Testis (tissue), 2 donors: ENCODE data around the gene TPSB2.
"Not testable (repeated sequence)": the region's sequence is repeated elsewhere in the genome, so short reads cannot be mapped to it uniquely, and the experiment has no call there.

Source experiments
- POLR2A ChIP-seq: fragments of 450-650 bp; IDR thresholded peaks from one replicate; pipeline ENCODE4 v1.6.1; 2017; ENCODE audit warnings: antibody characterized with exemption, mild to moderate bottlenecking, moderate library complexity
- TF ChIP-seq, protein P1 (sequence below), 3 experiments: fragments of 450-650 bp in 2 of 3; fragments of 200-600 bp in 1 of 3; sonication (generic) in 1 of 3; IDR thresholded peaks; one replicate each; pipeline ENCODE4 v1.5.1; 2016 to 2019; ENCODE audit warnings: antibody characterized with exemption in 3 of 3, mild to moderate bottlenecking in 2 of 3, moderate library complexity in 1 of 3

DNA sequence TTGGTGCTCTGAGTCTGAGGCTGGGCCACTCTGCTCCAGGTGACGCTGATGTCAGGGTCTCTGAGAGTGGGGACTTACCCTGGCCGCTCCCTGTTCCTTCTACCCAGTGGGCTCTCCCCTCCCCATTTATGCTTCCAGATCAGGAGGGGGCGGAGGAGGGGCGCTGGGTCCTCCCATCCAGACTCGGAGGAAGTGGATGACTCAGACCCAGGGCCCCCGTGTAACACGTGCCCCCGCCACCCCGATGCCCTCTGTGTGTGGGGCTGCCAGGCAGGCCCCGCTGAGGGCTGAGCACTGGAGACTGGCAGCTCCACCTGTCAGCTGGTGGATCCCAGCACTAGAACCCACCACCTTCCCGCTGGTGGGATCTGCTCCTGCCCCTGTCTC, at the start of gene TPSB2:
- TF ChIP-seq POLR2A: not testable (repeated sequence)
- TF ChIP-seq, protein P1, sequence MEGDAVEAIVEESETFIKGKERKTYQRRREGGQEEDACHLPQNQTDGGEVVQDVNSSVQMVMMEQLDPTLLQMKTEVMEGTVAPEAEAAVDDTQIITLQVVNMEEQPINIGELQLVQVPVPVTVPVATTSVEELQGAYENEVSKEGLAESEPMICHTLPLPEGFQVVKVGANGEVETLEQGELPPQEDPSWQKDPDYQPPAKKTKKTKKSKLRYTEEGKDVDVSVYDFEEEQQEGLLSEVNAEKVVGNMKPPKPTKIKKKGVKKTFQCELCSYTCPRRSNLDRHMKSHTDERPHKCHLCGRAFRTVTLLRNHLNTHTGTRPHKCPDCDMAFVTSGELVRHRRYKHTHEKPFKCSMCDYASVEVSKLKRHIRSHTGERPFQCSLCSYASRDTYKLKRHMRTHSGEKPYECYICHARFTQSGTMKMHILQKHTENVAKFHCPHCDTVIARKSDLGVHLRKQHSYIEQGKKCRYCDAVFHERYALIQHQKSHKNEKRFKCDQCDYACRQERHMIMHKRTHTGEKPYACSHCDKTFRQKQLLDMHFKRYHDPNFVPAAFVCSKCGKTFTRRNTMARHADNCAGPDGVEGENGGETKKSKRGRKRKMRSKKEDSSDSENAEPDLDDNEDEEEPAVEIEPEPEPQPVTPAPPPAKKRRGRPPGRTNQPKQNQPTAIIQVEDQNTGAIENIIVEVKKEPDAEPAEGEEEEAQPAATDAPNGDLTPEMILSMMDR (IDR thresholded peaks at IDR 0.05): not testable (repeated sequence)
